HG02642 (cell line): ENCODE data around the gene GNAT2.
"Not testable (repeated sequence)": the region's sequence is repeated elsewhere in the genome, so short reads cannot be mapped to it uniquely, and the experiment has no call there.

Experiments
- ATAC-seq: cut with Tn5 transposase; IDR thresholded peaks from one replicate; pipeline ENCODE4 v1.9.1; 2021; ENCODE audit warnings: mild to moderate bottlenecking; ENCODE audit not compliant: unreplicated experiment, poor library complexity

GNAT2 gene

DNA sequence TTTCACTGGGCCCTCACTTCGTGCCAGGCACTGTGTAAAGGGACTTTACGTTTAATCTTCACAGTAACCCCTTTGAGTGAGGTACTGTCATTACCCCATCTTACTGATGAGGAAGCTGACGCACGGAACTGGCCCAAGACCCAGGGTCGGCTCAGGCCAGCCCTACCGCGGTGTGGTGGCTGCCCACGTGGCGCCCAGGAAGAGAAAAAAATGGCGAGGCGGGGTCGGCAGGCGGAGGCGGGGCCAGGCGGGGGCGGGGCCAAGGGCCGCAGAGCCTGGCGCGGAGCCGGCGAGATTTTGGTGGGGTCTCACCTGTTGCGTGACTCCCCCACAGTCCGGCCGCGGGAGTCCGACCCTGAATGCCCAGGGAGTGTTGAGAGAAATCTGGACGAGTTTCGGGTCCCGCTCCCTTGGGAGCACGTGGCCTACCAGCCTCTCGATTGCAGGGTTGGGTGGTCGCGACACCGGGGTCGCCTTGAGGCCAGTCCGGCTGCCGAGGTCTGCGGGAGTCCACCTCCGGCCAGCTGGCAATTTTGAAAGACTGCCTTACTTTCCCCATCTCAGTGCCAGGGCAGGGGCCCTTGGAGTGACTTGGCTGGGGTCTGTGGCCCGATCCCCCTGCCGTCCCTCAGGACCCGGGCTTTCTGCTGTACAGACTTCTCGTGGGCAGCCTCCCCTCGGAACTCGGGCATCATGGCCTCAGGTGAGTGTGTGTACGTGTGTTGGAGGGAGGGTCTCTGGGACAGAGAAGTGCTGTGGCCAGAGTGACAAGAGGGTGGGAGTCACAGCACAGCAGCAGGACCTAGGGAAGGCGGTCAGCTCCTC lies at the start of gene GNAT2, which contains the start of gene AMPD2:
Gene GNAT2 (minus strand): TSS at position 41 of the 825 bp plus-strand sequence. CDS start 6,746 bp downstream, outside the sequence.
Gene AMPD2 (plus strand): TSS at position 262 of the 825 bp plus-strand sequence. CDS start 1,339 bp downstream, outside the sequence.
- ATAC-seq = peak; percentile 58

DNA sequence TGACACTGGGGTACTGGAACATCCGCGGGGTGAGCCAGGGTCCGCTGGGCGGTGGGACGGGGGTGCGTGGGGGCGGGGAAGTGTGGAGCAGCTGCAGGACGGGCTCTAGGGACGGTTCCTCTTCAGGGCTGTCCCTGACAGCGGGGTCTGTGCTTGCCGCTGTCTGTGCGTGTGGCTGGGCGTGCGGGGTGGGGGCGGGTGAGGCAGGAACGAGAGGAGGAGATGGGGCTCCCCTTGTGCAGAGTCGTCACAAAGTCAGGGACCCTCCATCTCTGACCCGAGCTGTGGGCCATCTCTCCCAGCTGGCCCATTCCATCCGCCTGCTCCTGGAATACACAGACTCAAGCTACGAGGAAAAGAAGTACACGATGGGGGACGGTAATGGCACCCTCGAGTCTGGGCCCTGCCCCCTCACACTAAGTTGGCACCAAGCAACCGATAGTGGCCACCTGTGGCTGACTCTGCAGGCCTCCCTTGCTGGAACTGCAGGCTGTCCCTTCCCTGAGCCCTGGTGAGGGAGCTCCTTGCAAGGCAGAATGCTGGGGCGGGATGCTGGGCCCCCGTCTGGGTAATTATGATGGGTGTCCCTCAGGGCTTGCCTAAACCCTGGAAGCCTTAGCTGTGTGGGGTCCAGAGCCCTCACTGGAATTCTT lies 48.8 kb upstream of the GNAT2 start:
- no peak for ATAC-seq

DNA sequence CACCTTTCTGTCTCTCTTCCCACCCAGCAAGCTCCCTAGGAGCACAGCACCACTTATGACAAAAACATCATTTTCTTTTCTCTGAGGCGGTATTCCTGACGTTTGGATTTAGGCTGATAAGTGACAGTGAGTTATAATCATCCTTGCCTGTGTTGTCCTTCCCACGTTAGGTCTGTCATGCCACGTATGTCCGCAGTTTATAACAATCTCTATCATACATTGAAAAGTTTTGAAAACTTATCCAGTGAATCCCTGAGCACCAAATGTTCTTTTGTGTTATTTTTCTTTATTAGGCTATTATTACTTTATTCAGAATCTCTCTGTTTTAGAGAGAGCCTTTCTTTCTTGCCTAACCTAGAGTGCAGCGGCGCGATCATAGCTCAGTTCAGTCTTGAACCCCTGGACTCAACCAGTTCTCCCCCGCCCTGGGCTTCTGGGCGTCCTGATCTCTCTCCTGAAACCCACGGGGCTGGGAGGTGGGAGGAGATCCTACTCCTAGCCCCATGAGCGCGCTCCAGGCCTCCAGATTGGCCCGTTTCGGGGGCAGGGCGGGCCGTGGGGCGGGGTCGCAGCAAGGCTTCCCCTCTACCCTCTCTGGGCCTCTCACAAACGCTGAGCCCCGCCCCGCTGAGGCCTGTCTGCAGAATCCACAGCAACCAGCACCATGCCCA lies 48.2 kb upstream of the GNAT2 start, which contains the start of gene GSTM2:
Gene GSTM2 (plus strand): TSS at position 606 of the 671 bp plus-strand sequence. CDS start 59 bp downstream, at position 665.
- peak; percentile 97 for ATAC-seq

DNA sequence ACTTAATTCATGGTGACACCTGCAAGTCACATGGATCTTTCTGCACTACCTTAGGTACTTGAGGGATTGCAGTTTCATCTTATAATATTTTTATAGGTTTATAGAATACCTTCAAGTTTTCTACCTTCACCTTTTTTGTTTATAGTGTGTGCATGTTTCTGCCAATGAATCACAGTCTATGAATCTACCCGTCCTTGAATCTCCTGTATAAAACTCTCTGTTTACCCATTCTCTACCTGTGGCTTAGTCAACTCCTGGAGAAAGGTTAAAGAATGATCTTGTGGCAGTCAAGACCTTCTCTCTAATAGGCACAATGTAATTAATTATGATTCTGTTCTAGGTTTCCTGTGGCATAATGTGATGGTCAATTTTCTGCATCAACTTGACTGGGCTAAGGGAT lies 45.3 kb upstream of the GNAT2 start:
- ATAC-seq = no peak

DNA sequence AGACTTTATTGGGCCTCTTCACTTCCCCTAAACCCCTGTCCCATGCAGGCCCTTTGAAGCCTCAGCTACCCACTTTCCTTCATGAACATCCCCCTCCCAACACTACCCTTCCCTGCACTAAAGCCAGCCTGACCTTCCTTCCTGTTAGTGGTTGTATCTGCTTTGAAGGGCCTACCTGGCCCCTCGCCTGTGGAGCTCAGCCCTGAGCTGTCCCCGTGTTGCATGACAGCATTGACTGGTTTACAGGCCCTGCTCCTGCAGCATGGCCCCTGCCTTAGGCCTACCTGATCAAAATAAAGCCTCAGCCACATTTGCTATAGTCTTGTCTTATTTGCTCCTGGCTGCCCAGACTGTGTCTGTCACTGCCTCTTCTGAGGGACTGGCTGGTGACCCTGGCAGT lies 42.0 kb upstream of the GNAT2 start:
- no peak for ATAC-seq

DNA sequence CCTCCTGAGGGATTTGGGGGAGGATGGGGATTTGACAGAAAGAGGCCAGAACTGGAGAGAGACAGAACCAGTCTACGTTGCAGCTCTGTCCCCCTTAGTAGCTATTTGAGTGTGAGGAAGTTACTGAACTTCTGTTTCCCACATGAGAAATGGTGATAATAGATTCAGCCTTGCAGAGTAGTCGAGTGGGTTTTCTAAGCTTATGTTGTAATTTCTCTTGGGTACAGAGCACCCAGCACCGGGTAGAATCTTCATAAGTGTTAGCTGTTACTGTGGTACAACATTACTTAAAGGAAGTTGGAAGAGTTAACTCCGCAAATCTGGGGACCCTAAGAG lies 41.2 kb upstream of the GNAT2 start:
- not testable (repeated sequence) for ATAC-seq

DNA sequence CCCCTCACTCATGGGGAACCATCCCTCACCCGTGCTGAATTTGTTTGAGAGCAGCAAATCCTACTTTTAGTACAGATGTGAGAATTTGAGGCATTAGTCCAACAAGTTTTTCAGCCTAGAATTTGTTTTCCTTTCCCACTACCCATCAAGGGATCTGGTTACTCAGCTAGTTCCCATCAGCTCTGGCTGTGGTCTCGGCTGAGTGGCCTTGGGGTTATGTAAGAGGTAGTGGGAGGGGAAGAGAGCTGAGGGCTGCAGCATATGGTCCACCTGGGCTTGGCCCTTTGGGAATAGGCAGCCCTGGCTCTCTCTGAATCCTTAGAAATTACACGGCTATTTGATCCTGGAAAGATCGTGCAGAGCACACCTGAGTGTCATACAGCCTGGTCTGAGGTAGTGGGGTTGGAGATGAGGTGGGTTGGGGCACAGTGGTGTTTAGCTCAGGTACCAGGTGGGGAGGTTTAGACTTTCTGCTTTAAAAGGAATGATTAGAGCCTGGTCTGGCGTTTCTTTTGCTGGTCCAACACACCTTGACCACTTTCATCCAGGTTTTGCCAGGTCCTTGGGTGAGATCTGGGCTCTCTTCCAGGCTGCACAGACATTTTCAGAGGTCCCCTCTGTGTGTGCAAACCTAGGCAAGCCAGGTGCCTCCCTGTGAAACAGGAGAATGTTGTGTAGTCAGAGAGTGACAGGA lies 40.7 kb upstream of the GNAT2 start:
- ATAC-seq = no peak

DNA sequence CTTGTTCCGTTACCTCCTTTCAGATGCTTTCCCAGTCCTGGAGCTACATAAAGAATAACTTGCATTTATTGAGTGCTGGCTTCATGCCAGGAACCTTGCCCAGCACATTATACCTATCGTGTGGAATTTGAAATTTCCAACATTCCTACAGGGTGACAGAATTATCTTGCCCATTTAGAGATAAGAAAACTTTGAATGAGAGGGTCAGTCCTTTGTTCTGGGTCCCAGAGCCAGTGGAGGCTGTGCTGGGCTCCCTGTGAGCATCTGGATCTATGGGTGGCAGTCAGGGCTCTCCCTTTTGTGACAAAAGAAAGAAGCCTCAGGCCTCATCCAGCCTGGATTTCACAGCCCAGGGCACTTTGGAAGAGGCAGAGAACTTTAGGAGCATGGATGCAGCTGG lies 39.7 kb upstream of the GNAT2 start:
- ATAC-seq = no peak

DNA sequence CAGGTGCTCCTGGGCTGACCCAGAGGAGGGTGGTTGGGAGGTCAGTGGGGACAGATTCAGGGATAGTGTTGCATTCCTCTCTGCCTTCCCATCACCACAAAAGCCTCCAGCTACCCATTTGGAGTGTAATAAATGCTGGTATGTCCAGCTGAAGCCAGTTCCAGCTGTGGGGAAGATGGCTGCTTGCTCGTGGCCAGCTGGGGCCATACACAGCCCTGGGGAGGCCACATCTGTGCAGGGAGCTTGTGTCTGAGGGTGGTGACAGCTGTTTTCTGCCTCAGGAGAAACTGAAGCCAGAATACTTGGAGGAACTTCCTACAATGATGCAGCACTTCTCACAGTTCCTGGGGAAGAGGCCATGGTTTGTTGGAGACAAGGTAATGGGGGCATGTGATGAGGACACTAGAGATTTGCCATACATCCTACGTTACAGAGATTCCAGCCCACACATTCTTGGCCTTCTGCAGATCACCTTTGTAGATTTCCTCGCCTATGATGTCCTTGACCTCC lies 39.2 kb upstream of the GNAT2 start:
- ATAC-seq = no peak

DNA sequence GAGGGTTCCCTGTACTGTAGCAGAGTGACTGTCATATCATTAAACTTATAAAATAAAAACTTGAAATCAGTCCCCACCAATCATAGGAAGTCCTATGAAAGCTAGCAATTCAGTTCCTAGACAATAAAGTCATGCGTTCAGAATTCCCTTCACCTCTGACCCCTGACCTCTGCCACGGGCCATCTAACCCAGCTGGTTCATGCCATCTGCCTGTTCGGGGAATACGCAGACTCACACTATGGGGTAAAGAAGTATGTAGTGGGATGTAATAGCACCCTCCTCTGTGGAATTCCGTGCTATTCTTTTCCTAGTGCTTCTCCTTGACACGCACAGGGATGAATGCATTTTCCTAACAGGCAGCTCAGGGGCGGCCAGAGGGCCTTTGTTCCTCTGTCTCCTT lies 38.6 kb upstream of the GNAT2 start:
- ATAC-seq = no peak

DNA sequence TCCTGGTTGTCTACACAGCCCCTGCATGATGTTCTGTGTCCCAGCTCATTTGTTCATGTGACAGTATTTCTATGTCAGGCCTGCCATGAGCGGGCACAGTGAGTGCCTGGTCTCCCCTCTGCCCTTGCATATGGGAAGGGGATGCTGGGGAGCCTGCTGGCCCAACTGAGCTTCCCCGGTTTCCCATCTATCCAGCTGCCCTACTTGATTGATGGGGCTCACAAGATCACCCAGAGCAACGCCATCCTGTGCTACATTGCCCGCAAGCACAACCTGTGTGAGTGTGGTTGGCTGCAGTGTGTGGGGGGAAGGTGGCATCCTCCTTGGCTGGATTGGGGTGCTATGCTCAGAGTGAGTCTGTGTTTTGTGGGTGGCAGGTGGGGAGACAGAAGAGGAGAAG lies 38.0 kb upstream of the GNAT2 start:
- no peak for ATAC-seq

DNA sequence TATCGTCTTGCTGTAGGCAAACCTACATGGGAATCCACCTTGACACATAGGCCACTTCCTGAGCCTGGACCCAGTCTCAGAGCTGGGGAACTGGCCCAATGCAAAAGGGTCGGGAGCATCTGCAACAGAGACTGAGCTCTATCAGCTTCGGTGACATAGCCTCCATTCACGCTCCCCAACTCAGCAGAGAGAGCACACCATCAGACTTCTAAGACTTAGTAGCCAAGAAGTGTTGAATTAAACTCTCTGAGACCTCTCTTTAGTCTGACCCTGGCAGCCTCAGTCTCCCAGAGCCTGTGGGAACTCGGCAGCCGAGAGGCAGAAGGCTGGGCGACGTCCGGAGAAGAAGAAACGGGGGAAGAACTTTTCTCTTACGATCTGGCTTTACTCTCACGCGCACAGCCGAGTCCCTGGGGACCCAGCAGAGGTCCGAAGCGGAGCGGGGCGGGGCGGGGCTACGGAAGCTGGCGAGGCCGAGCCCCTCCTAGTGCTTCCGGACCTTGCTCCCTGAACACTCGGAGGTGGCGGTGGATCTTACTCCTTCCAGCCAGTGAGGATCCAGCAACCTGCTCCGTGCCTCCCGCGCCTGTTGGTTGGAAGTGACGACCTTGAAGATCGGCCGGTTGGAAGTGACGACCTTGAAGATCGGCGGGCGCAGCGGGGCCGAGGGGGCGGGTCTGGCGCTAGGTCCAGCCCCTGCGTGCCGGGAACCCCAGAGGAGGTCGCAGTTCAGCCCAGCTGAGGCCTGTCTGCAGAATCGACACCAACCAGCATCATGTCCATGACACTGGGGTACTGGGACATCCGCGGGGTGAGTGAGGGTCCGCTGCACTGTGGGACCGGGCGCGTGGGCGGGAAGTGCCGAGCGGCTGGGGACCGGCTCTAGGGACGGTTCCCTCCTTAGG lies 36.5 kb upstream of the GNAT2 start, which contains the start of gene GSTM4:
Gene GSTM4 (plus strand): TSS at position 485 of the 905 bp plus-strand sequence. CDS start 291 bp downstream, at position 776.
- peak; percentile 91 for ATAC-seq

DNA sequence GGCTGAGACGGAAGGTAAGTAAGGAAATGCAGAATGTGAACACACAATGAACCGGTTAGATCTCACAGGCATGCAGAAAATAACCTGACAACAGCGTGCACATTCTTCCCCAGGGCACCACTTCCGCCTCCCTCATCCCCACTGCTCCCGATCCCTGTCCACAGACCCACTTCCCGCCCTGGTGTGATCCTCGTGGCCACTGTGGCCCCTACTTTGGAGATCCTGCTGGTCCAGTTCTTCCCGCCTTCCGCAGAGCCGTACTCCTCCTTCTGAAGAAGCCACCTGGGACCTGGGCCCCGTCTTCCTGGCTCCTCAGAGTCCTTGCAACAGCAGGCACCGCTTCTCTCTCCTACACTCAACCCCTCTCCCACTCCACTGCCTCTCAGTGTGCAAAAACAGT lies 35.1 kb upstream of the GNAT2 start:
- ATAC-seq = no peak

DNA sequence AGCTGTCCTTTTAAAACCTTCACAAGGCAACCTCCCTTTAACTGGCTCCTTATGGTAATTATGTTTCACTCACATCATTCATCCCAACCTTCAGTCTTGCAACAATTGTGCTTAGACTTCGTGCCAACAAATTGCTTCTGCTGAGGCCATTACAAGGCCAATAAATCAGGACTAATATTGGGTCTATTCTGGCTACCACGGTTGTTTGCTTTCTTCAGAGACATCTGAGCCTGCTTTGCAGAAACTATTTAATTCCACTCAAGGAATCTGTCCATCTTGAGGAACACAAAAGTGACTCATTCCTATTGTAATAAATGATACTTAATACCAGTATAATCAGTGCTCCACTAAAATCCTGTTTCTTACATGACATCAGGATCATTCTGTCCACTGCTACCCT lies 33.9 kb upstream of the GNAT2 start:
- ATAC-seq = no peak

DNA sequence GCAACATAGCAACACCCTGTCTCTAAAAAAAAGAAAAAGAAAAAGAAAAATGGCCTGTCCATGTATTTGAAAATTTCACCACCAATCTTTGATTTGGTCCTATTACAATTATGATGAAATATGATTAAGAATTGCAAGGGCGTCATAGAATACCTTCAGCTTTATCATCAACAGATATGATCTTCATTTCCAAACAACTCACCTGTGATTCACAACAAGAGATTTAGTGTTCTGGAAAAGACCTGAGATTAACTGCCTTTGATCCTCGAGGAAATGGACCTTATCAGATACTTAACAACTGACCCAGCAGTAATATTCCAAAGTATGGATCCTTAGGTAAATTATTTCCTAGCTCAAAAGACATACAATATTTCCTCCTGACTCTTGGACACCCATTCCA lies 33.0 kb upstream of the GNAT2 start:
- ATAC-seq = no peak

DNA sequence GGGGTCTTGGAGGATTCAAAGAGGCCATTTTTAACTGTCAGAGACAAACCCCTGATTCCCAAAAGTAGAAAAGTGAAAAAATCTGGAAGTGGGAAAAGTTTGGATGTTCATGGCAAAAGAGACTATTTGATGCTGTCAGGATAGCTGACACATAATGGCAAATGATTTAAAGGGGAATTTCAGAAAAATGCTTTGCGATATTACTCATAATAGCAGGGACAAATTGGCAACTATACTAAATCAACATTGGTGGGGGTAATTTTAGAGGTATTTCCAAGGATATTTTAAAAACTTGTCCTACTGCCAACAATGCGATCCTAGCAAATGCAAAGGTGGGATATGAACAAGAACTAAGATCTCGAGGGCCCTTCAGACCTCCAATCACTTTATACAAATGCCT lies 31.2 kb upstream of the GNAT2 start:
- ATAC-seq = no peak

DNA sequence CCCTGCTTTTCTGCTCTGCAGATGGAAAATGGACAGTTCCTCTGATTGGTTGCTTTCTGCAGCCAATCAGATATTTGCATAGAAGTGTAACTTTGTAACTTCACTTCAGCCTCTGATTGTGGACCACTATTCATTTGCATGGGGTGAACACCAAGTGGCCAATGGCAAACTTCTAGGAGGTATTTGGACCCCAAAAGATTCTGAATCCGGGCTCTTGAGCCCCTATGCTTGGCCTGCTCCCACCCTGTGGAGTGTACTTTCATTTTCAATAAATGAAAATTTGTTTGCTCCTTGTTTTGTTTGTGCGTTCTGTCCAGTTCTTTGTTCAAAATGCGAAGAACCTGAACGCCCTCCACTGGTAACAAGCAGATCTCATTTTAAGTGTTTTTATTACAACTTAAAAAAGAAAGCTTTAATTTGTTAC lies 30.1 kb upstream of the GNAT2 start:
- no peak for ATAC-seq

DNA sequence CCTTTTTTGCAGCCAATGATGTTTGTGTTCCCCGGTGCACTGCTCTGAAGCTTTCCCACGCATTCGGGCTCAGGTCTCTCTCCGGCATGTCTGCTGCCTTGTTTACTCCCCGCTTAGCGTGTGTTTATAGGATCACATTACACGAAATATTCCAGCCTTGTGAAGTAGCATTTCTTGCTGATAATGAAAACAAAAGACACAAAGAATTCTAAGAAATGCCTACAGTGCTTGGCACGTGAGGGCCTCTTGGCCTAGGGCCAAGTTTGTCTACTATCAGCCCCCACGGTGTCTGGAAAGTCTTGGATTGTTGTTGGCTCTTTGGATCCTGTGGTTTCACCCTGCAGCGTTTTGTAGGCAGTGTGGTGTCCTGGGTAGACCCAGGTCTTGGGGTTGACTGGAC lies 25.3 kb upstream of the GNAT2 start:
- no peak for ATAC-seq
